ENCODE results near the gene DCHS2. TPM values are rescaled to one million over a fixed set of nuclear protein-coding genes. Genes with fewer than 3 reads are reported as not detected.

DCHS2 gene
- total RNA-seq, 2 experiments from 2014 or later, result not detected

DNA sequence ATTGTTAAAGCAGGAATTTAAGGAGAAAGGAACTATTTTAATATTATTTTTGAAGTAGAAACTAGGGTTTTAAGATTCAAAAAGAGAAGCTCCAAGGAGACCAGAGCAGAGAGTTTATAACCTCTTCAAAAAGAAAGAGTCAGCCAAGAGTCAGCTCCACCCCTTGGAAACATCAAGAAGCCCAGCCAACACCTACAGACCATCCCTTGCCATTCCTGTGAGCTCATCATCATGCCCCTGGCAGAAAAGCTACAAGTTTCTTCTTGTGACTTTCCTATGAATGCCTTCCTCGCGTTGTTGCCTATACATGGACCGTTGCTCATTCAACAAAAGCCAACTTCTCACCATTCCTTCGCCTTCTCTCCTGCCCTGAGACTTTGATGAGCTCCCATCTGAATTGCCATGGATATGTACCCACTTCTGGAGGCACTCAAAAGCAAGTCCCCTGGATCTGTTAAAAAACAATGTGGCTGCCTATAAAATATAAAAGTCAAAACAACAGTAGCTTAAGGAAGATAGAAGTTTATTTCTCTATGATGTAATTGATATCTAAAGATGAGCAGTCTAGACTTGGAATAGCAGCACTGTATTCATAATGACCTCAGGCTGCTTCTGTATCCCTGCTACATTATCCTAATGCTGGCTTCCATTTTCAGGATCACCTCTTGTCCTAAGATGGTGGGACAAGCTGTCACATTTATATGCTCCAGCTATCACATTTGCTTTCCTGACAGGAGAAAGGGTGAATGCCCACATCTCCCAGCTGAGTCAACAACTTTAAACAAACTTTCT, 38.3 kb upstream of the DCHS2 start:
- Histone ChIP-seq H2AFZ (ENCODE audit: low read length) (peak overlapping the region; percentile 43; the same call in 1 of the 2 replicates), H4K20me1 (ENCODE audit: insufficient read depth, low read length) (no peaks in the 10 kb centered on the region), H3K4me3 (ENCODE audit: low read depth, low read length, poor library complexity, severe bottlenecking) (no peak overlapping the region), H3K4me1 (ENCODE audit: insufficient read depth, low read length, poor library complexity, severe bottlenecking) (peaks cover 32% of the 10 kb centered on the region), H3K36me3 (ENCODE audit: insufficient read depth, low read length) (peaks cover 6% of the 10 kb centered on the region; the same call in 1 of the 2 replicates), H3K9me2 (ENCODE audit: insufficient read depth, low read length) (no peaks in the 10 kb centered on the region), H3K9me3 (ENCODE audit: low read length) (no peaks in the 10 kb centered on the region), H3K27ac (ENCODE audit: low read depth, low read length, poor library complexity, severe bottlenecking) (no peak overlapping the region), H3K4me2 (ENCODE audit: low read length) (no peak overlapping the region), H3K79me2 (ENCODE audit: insufficient read depth, low read depth, low read length) (no peaks in the 10 kb centered on the region)
- no TSS peak for BruUV-seq (replicated peaks)
- no peak for DNase-seq (ENCODE audit: low spot score)
- intact Hi-C loops (cut with micrococcal nuclease; ENCODE audit: unreplicated experiment), result no loop called here
- no peak for TF ChIP-seq EZH2phosphoT487 (IDR thresholded peaks at IDR 0.05; ENCODE audit: borderline replicate concordance, low read depth, low read length)
- no peak for TF ChIP-seq CTCF (conservative IDR thresholded peaks at IDR 0.05; ENCODE audit: low read length)
- POLR2A ChIA-PET, result interaction anchor here (0.6 to 10.6 kb wide), 6 partner anchors 12 to 151 kb away, joined by 3 to 76 read pairs (median 3); partner anchors contain the start of gene PLRG1
- CTCF ChIA-PET (ENCODE audit: unreplicated experiment), result no interaction called here

DNA sequence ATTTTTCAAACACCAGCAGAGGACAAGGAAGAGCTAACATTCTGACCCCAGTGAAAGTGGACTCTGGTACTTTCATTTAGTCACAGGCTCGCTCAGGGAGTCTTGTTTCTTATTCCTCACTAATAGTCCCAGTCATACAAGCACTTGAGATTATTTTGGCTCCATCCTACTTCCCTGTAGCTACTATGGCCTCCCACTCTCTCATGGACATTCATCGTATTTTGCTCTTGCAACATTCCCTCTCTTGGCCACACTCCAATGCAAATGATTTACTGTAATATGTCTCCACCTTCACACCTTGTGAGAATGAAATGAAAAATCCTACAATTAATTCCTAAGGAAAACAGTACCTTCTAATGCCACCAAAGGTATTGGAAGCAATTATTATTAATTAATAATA, 37.3 kb upstream of the DCHS2 start:
- H3K4me3 ChIP-seq (ENCODE audit: low read depth, low read length, poor library complexity, severe bottlenecking), result no peak overlapping the region
- H4K20me1 ChIP-seq (ENCODE audit: insufficient read depth, low read length), result no peaks in the 10 kb centered on the region
- H3K36me3 ChIP-seq (ENCODE audit: insufficient read depth, low read length), result no peaks in the 10 kb centered on the region
- H3K79me2 ChIP-seq (ENCODE audit: insufficient read depth, low read depth, low read length), result no peaks in the 10 kb centered on the region
- ChIA-PET POLR2A (interaction anchor here (0.8 to 10.6 kb wide), 3 partner anchors 9 to 20 kb away, joined by 3 to 76 read pairs (median 5); partner anchors contain the start of gene PLRG1), CTCF (ENCODE audit: unreplicated experiment) (no interaction called here)
- H3K9me2 ChIP-seq (ENCODE audit: insufficient read depth, low read length), result no peaks in the 10 kb centered on the region
- BruUV-seq (replicated peaks), result no TSS peak
- no peak for DNase-seq (ENCODE audit: low spot score)
- H3K9me3 ChIP-seq (ENCODE audit: low read length), result no peaks in the 10 kb centered on the region
- H2AFZ ChIP-seq (ENCODE audit: low read length), result peak overlapping the region; percentile 60; the same call in 1 of the 2 replicates
- TF ChIP-seq CTCF (conservative IDR thresholded peaks at IDR 0.05; ENCODE audit: low read length) (no peak), EZH2phosphoT487 (IDR thresholded peaks at IDR 0.05; ENCODE audit: borderline replicate concordance, low read depth, low read length) (no peak)
- intact Hi-C loops (cut with micrococcal nuclease; ENCODE audit: unreplicated experiment), result no loop called here
- H3K4me1 ChIP-seq (ENCODE audit: insufficient read depth, low read length, poor library complexity, severe bottlenecking), result peaks cover 32% of the 10 kb centered on the region
- H3K27ac ChIP-seq (ENCODE audit: low read depth, low read length, poor library complexity, severe bottlenecking), result no peak overlapping the region
- no peak overlapping the region for H3K4me2 ChIP-seq (ENCODE audit: low read length)

DNA sequence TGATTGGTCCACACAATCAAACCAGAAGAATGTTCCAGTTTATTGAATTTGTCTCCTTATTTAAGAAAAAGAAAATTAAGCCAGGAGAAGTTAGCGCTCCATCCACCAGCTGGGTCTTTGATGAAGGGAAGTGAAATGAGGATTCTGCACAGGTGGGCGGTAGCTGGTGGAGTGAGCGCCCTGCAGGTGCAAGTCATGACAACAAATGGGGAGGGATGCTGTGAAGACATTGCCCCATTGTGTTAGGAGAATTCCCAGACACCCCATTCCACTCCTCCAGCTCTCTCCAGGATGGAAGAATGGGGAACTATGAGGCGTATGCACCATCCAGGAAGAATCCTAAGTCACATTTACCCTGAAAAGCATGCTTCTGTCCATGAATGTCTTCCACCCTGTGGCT, 35.7 kb upstream of the DCHS2 start:
- TF ChIP-seq EZH2phosphoT487 (IDR thresholded peaks at IDR 0.05; ENCODE audit: borderline replicate concordance, low read depth, low read length), result no peak
- TF ChIP-seq CTCF (conservative IDR thresholded peaks at IDR 0.05; ENCODE audit: low read length), result no peak
- POLR2A ChIA-PET, result interaction anchor here (0.6 to 10.6 kb wide), 6 partner anchors 14 to 294 kb away, joined by 3 to 76 read pairs (median 3); partner anchors contain the start of gene PLRG1

More for the DNA sequence above, 35.7 kb upstream of the DCHS2 start:
- DNase-seq (ENCODE audit: low spot score), result peak; percentile 52
- CTCF ChIA-PET (ENCODE audit: unreplicated experiment), result no interaction called here
- intact Hi-C loops (cut with micrococcal nuclease; ENCODE audit: unreplicated experiment), result no loop called here
- BruUV-seq (replicated peaks), result no TSS peak
- Histone ChIP-seq H3K27ac (ENCODE audit: low read depth, low read length, poor library complexity, severe bottlenecking) (peak overlapping the region; percentile 56), H3K79me2 (ENCODE audit: insufficient read depth, low read depth, low read length) (no peaks in the 10 kb centered on the region), H3K9me2 (ENCODE audit: insufficient read depth, low read length) (no peaks in the 10 kb centered on the region), H3K4me3 (ENCODE audit: low read depth, low read length, poor library complexity, severe bottlenecking) (peak overlapping the region; percentile 23), H4K20me1 (ENCODE audit: insufficient read depth, low read length) (no peaks in the 10 kb centered on the region), H3K36me3 (ENCODE audit: insufficient read depth, low read length) (no peaks in the 10 kb centered on the region), H2AFZ (ENCODE audit: low read length) (peak overlapping the region; percentile 43; the same call in 1 of the 2 replicates), H3K4me1 (ENCODE audit: insufficient read depth, low read length, poor library complexity, severe bottlenecking) (peaks cover 32% of the 10 kb centered on the region), H3K4me2 (ENCODE audit: low read length) (peak overlapping the region; percentile 61), H3K9me3 (ENCODE audit: low read length) (no peaks in the 10 kb centered on the region)

Measured in OCI-LY7 (cell line).